HepG2 (cell line): ENCODE data around the gene UPB1. TPM values are rescaled to one million over a fixed set of nuclear protein-coding genes. Genes with fewer than 3 reads are reported as not detected.

Source experiments
- ARID5B ChIP-seq: IDR thresholded peaks from 2 replicates; pipeline ENCODE4 v1.4.0; 2020; ENCODE audit warnings: mild to moderate bottlenecking, missing genetic modification reagents
- DNMT3B ChIP-seq: conservative IDR thresholded peaks from 2 replicates; pipeline ENCODE4 v1.6.1; 2016; ENCODE audit warnings: missing biosample characterization, control low read depth
- FIP1L1 ChIP-seq: fragments of 200-400 bp; formaldehyde crosslinking; IDR thresholded peaks from 2 replicates; pipeline ENCODE4 v1.6.1; 2018; ENCODE audit warnings: low read depth, mild to moderate bottlenecking, low read length, moderate library complexity, borderline replicate concordance; ENCODE audit not compliant: insufficient read depth
- FOSL2 ChIP-seq: sonication (generic); formaldehyde crosslinking; IDR thresholded peaks from 2 replicates; pipeline ENCODE4 v1.4.0; 2020; ENCODE audit warnings: missing genetic modification reagents
- FUBP1 ChIP-seq: sonication (generic); formaldehyde crosslinking; IDR thresholded peaks from 2 replicates; pipeline ENCODE4 v1.5.1; 2020; ENCODE audit warnings: missing genetic modification reagents, mild to moderate bottlenecking, borderline replicate concordance
- HES4 ChIP-seq: sonication (generic); formaldehyde crosslinking; IDR thresholded peaks from 2 replicates; pipeline ENCODE4 v1.9.0; 2021; ENCODE audit warnings: mild to moderate bottlenecking, missing genetic modification reagents, borderline replicate concordance
- NBN ChIP-seq: fragments of 450-650 bp; conservative IDR thresholded peaks from 2 replicates; pipeline ENCODE4 v1.6.1; 2017
- SALL1 ChIP-seq: sonication (generic); formaldehyde crosslinking; IDR thresholded peaks from 2 replicates; pipeline ENCODE4 v1.8.0; 2022; ENCODE audit warnings: mild to moderate bottlenecking, missing genetic modification reagents
- SNAPC4 ChIP-seq: sonication (generic); formaldehyde crosslinking; IDR thresholded peaks from 2 replicates; pipeline ENCODE4 v1.4.0; 2020; ENCODE audit warnings: mild to moderate bottlenecking, missing genetic modification reagents
- THAP11 ChIP-seq: IDR thresholded peaks from 2 replicates; pipeline ENCODE4 v1.6.1; 2016; ENCODE audit warnings: missing biosample characterization, missing genetic modification reagents
- ZBTB1 ChIP-seq: sonication (generic); formaldehyde crosslinking; IDR thresholded peaks from 2 replicates; pipeline ENCODE4 v1.4.0; 2020; ENCODE audit warnings: missing genetic modification reagents, borderline replicate concordance
- ZBTB10 ChIP-seq: sonication (generic); formaldehyde crosslinking; IDR thresholded peaks from 2 replicates; pipeline ENCODE4 v1.4.0; 2020; ENCODE audit warnings: missing genetic modification reagents, borderline replicate concordance
- ZKSCAN8 ChIP-seq: IDR thresholded peaks from 2 replicates; pipeline ENCODE4 v1.6.1; 2016; ENCODE audit warnings: borderline replicate concordance, missing genetic modification reagents, missing compliant biosample characterization
- ZNF12 ChIP-seq: sonication (generic); formaldehyde crosslinking; IDR thresholded peaks from 2 replicates; pipeline ENCODE4 v1.5.0; 2020; ENCODE audit warnings: missing genetic modification reagents
- ZNF17 ChIP-seq: sonication (generic); formaldehyde crosslinking; IDR thresholded peaks from 2 replicates; pipeline ENCODE4 v1.5.0; 2020; ENCODE audit warnings: mild to moderate bottlenecking, missing genetic modification reagents
- ZNF224 ChIP-seq: sonication (generic); formaldehyde crosslinking; IDR thresholded peaks from 2 replicates; pipeline ENCODE4 v1.5.0; 2020; ENCODE audit warnings: mild to moderate bottlenecking, missing genetic modification reagents
- ZNF570 ChIP-seq: sonication (generic); formaldehyde crosslinking; IDR thresholded peaks from 2 replicates; pipeline ENCODE4 v1.4.0; 2020; ENCODE audit warnings: mild to moderate bottlenecking, missing genetic modification reagents, borderline replicate concordance
- polyA plus RNA-seq, 8 experiments: library from polyadenylated mRNA; depleted of rRNA in 3 of 8; stranded (reverse) in 7 of 8; unstranded in 1 of 8; fragments of >200 nt; fragmentation: Illumina TruSeq in 4 of 8; extraction: Trizol in 4 of 8; gene quantifications; 2 replicates each; pipeline versions ENCODE4 v1.2.1 to v1.2.3, GENCODE V29; 2011 to 2016; ENCODE audit warnings: low read depth in 4 of 8, missing spikeins in 1 of 8, mixed read lengths in 1 of 8; ENCODE audit not compliant: insufficient read depth in 1 of 8
- total RNA-seq, 5 experiments: library from RNA; depleted of rRNA; stranded (reverse); fragments of >200 nt; fragmentation: Illumina TruSeq; extraction: Trizol; gene quantifications; 2 replicates each; pipeline ENCODE4 v1.2.3, GENCODE V29; 2016; ENCODE audit warnings: low read depth in 1 of 5

The UPB1 gene
- total and polyA plus RNA-seq, 2 of the 13 experiments (the other 11 are each of a cell fraction or from before 2014, with no cell fraction given): 0.38 to 1.2 TPM

- no peak for TF ChIP-seq SNAPC4 (CRISPR knock-in tag)
- peak; percentile 71 for TF ChIP-seq FOSL2 (CRISPR knock-in tag)
- TF ChIP-seq ZBTB1 (CRISPR knock-in tag): no peak
- TF ChIP-seq SALL1 (CRISPR knock-in tag): peak; percentile 78
- no peak for TF ChIP-seq FUBP1
- peak; percentile 57; the same call in 1 of the 2 replicates for TF ChIP-seq ARID5B (CRISPR knock-in tag)
- no peak for TF ChIP-seq DNMT3B (CRISPR knock-in tag)
- no peak for TF ChIP-seq FIP1L1
- TF ChIP-seq ZBTB10 (CRISPR knock-in tag): no peak
- no peak for TF ChIP-seq ZNF570
- TF ChIP-seq ZNF12: peak; percentile 38; the same call in 1 of the 2 replicates
- 0 out of 2 replicates have a peak, but pooled peaks have one; percentile 57 for TF ChIP-seq ZKSCAN8 (CRISPR knock-in tag)
- no peak for TF ChIP-seq HES4 (CRISPR knock-in tag)
- no peak for TF ChIP-seq NBN
- TF ChIP-seq ZNF17 (CRISPR knock-in tag): no peak
- TF ChIP-seq ZNF224 (CRISPR knock-in tag): no peak
- peak; percentile 23; the same call in 1 of the 2 replicates for TF ChIP-seq THAP11 (CRISPR knock-in tag)
Measured at GRCh38 chr22:24521791-24522245, 26.7 kb downstream of the UPB1 start (continued).
